GM12878 (cell line): ENCODE results near the gene EXD3.

Source experiments
- BRCA1 ChIP-seq: IDR thresholded peaks from 2 replicates; pipeline ENCODE4 v1.6.1; 2011; ENCODE audit warnings: low read depth, low read length, improper control_type of control experiment
- EED ChIP-seq: sonication (generic); IDR thresholded peaks from 2 replicates; pipeline ENCODE4 v1.6.1; 2016; ENCODE audit warnings: antibody characterized with exemption, low read depth
- FOS ChIP-seq: IDR thresholded peaks from 3 replicates; pipeline ENCODE4 v1.6.1; 2011; ENCODE audit warnings: borderline replicate concordance; ENCODE audit not compliant: insufficient read length; ENCODE audit errors: extremely low read depth
- JUNB ChIP-seq: IDR thresholded peaks from 2 replicates; pipeline ENCODE4 v1.6.1; 2016; ENCODE audit warnings: antibody characterized with exemption, mild to moderate bottlenecking
- JUND ChIP-seq: IDR thresholded peaks from 2 replicates; pipeline ENCODE4 v1.6.1; 2012; ENCODE audit warnings: low read depth, mild to moderate bottlenecking, low read length, improper control_type of control experiment, moderate library complexity
- NR2C2 ChIP-seq: IDR thresholded peaks from 2 replicates; pipeline ENCODE4 v1.6.1; 2011; ENCODE audit warnings: borderline replicate concordance, low read depth; ENCODE audit not compliant: control insufficient read depth, insufficient read length
- SMC3 ChIP-seq: IDR thresholded peaks from 2 replicates; pipeline ENCODE4 v1.6.1; 2011; ENCODE audit warnings: low read length, improper control_type of control experiment, borderline replicate concordance
- SREBF1 ChIP-seq: IDR thresholded peaks from 2 replicates; pipeline ENCODE4 v1.6.1; 2012; ENCODE audit warnings: mild to moderate bottlenecking, low read length
- SREBF2 ChIP-seq: IDR thresholded peaks from 2 replicates; pipeline ENCODE4 v1.6.1; 2012; ENCODE audit warnings: mild to moderate bottlenecking, low read length
- TF ChIP-seq, protein P1 (sequence below), 3 experiments: IDR thresholded peaks in 2 of 3; conservative IDR thresholded peaks in 1 of 3; 2 replicates each; pipeline ENCODE4 v1.5.1; 2011; ENCODE audit warnings: low read depth in 3 of 3, low read length in 3 of 3, mild to moderate bottlenecking in 3 of 3, control low read depth in 2 of 3, moderate library complexity in 2 of 3, inconsistent platforms in 1 of 3, mixed read lengths in 1 of 3; ENCODE audit not compliant: control insufficient read depth in 2 of 3, insufficient read depth in 1 of 3; ENCODE audit errors: extremely low read depth in 1 of 3
- TF ChIP-seq, protein P2 (sequence below): IDR thresholded peaks from 2 replicates; pipeline ENCODE4 v1.6.1; 2012; ENCODE audit warnings: low read depth, low read length, improper control_type of control experiment
- TF ChIP-seq, protein P3 (sequence below): fragments of 450-650 bp; IDR thresholded peaks from 2 replicates; pipeline ENCODE4 v1.6.1; 2016; ENCODE audit warnings: mild to moderate bottlenecking, moderate library complexity, borderline replicate concordance
- TF ChIP-seq, protein P4 (sequence below): fragments of 450-650 bp; IDR thresholded peaks from 2 replicates; pipeline ENCODE4 v1.6.1; 2017; ENCODE audit warnings: antibody characterized with exemption, mild to moderate bottlenecking, moderate library complexity

DNA sequence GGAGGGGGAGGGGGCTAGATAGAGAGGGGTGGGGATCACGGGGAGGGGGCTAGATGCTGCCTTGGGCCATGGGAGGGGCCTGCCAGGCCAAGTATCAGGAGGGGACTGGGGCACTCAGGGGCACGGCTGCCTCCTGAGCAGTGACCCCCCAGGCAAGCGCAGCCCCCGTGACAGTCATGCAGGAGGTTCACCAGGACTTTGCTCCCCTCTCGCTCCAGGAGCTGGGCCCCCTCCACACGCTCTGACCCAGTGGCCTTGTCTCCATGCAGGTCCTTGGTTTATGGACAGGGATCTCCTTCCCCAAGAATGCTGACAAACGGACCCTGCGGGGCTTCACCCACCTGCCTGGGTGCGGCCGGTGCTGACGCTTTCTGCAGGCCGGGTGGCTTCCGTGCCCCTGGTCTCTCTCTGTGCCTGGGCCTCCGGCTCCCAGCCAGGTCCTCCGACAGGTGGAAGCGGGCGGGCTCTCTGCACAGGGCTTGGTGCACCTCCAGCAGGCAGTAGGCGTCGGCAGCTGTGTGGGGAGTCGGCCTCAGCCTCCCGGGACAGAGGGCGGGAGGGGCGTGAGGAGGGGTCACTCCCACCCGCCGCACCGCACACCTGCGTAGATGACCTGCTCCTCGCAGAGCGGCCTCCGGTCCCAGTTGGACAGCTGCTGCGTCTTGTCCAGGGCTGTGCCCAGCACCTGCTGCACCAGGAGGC is 74.0 kb downstream of the EXD3 start:
- TF ChIP-seq, protein P1, sequence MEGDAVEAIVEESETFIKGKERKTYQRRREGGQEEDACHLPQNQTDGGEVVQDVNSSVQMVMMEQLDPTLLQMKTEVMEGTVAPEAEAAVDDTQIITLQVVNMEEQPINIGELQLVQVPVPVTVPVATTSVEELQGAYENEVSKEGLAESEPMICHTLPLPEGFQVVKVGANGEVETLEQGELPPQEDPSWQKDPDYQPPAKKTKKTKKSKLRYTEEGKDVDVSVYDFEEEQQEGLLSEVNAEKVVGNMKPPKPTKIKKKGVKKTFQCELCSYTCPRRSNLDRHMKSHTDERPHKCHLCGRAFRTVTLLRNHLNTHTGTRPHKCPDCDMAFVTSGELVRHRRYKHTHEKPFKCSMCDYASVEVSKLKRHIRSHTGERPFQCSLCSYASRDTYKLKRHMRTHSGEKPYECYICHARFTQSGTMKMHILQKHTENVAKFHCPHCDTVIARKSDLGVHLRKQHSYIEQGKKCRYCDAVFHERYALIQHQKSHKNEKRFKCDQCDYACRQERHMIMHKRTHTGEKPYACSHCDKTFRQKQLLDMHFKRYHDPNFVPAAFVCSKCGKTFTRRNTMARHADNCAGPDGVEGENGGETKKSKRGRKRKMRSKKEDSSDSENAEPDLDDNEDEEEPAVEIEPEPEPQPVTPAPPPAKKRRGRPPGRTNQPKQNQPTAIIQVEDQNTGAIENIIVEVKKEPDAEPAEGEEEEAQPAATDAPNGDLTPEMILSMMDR (IDR thresholded peaks at IDR 0.05 in 2 of 3, conservative IDR thresholded peaks at IDR 0.05 in 1 of 3; ENCODE audit: control insufficient read depth in 2 of 3, extremely low read depth in 1 of 3, insufficient read depth in 1 of 3, low read depth in 3 of 3, low read length in 3 of 3), result no peak
- TF ChIP-seq JUND (no peak), SREBF2 (no peak), FOS (no peak), SREBF1 (no peak), NR2C2 (no peak), SMC3 (no peak), JUNB (no peak), BRCA1 (no peak), EED (no peak)
- TF ChIP-seq, protein P2, sequence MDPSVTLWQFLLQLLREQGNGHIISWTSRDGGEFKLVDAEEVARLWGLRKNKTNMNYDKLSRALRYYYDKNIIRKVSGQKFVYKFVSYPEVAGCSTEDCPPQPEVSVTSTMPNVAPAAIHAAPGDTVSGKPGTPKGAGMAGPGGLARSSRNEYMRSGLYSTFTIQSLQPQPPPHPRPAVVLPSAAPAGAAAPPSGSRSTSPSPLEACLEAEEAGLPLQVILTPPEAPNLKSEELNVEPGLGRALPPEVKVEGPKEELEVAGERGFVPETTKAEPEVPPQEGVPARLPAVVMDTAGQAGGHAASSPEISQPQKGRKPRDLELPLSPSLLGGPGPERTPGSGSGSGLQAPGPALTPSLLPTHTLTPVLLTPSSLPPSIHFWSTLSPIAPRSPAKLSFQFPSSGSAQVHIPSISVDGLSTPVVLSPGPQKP, result no peak
- TF ChIP-seq, protein P3, sequence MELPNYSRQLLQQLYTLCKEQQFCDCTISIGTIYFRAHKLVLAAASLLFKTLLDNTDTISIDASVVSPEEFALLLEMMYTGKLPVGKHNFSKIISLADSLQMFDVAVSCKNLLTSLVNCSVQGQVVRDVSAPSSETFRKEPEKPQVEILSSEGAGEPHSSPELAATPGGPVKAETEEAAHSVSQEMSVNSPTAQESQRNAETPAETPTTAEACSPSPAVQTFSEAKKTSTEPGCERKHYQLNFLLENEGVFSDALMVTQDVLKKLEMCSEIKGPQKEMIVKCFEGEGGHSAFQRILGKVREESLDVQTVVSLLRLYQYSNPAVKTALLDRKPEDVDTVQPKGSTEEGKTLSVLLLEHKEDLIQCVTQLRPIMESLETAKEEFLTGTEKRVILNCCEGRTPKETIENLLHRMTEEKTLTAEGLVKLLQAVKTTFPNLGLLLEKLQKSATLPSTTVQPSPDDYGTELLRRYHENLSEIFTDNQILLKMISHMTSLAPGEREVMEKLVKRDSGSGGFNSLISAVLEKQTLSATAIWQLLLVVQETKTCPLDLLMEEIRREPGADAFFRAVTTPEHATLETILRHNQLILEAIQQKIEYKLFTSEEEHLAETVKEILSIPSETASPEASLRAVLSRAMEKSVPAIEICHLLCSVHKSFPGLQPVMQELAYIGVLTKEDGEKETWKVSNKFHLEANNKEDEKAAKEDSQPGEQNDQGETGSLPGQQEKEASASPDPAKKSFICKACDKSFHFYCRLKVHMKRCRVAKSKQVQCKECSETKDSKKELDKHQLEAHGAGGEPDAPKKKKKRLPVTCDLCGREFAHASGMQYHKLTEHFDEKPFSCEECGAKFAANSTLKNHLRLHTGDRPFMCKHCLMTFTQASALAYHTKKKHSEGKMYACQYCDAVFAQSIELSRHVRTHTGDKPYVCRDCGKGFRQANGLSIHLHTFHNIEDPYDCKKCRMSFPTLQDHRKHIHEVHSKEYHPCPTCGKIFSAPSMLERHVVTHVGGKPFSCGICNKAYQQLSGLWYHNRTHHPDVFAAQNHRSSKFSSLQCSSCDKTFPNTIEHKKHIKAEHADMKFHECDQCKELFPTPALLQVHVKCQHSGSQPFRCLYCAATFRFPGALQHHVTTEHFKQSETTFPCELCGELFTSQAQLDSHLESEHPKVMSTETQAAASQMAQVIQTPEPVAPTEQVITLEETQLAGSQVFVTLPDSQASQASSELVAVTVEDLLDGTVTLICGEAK, result no peak
- TF ChIP-seq, protein P4, sequence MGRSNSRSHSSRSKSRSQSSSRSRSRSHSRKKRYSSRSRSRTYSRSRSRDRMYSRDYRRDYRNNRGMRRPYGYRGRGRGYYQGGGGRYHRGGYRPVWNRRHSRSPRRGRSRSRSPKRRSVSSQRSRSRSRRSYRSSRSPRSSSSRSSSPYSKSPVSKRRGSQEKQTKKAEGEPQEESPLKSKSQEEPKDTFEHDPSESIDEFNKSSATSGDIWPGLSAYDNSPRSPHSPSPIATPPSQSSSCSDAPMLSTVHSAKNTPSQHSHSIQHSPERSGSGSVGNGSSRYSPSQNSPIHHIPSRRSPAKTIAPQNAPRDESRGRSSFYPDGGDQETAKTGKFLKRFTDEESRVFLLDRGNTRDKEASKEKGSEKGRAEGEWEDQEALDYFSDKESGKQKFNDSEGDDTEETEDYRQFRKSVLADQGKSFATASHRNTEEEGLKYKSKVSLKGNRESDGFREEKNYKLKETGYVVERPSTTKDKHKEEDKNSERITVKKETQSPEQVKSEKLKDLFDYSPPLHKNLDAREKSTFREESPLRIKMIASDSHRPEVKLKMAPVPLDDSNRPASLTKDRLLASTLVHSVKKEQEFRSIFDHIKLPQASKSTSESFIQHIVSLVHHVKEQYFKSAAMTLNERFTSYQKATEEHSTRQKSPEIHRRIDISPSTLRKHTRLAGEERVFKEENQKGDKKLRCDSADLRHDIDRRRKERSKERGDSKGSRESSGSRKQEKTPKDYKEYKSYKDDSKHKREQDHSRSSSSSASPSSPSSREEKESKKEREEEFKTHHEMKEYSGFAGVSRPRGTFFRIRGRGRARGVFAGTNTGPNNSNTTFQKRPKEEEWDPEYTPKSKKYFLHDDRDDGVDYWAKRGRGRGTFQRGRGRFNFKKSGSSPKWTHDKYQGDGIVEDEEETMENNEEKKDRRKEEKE, result no peak
